IMR-90 (cell line): ENCODE data around the gene DOCK1. TPM values are rescaled to one million over a fixed set of nuclear protein-coding genes. Genes with fewer than 3 reads are reported as not detected.
A peak's percentile ranks its signal among the peaks of the same experiment; 100 is the strongest.

Source experiments
- ATAC-seq: fragments of 200-7000 bp; cut with Tn5 transposase; 2 replicates; pipeline ENCODE4 v1.9.1; 2020; ENCODE audit warnings: low read depth, mild to moderate bottlenecking, moderate library complexity
- BruUV-seq: library from RNA; stranded (reverse); fragments of 400-500 nt; replicated peaks from 2 replicates; lab custom pipeline; 2021; lab: Mats Ljungman, UMichigan
- CTCF ChIA-PET: fragments of 300-600 bp; formaldehyde crosslinking; extraction: SDS; loops from one replicate; lab custom pipeline; 2021; ENCODE audit warnings: antibody characterized with exemption; lab: Yijun Ruan, JAX
- POLR2A ChIA-PET: fragments of 300-600 bp; sonication (Branson Sonifier 250); formaldehyde crosslinking; loops from one replicate; lab custom pipeline; 2022; ENCODE audit warnings: antibody characterized with exemption; ENCODE audit not compliant: unreplicated experiment; lab: Charles Lee
- DNase-seq: peaks from one replicate; pipeline ENCODE4 v3.0.0; 2013
- H2AFZ ChIP-seq: replicated peaks from 2 replicates; pipeline ENCODE3; 2013; ENCODE audit warnings: low read length, mild to moderate bottlenecking; ENCODE audit not compliant: poor library complexity
- H2AK5ac ChIP-seq: 2 replicates; pipeline ENCODE4 v1.6.1; 2013; ENCODE audit warnings: low read depth, low read length, inconsistent platforms
- H2AK9ac ChIP-seq: replicated peaks from 2 replicates; pipeline ENCODE3; 2013; ENCODE audit warnings: mild to moderate bottlenecking, low read depth, low read length, moderate library complexity; ENCODE audit not compliant: poor library complexity
- H2BK120ac ChIP-seq: 2 replicates; pipeline ENCODE4 v1.6.1; 2013; ENCODE audit warnings: low read depth, low read length, inconsistent platforms
- H2BK15ac ChIP-seq: 3 replicates; pipeline ENCODE4 v1.6.1; 2013; ENCODE audit warnings: low read depth, low read length, inconsistent platforms
- H2BK20ac ChIP-seq: 2 replicates; pipeline ENCODE4 v1.6.1; 2013; ENCODE audit warnings: low read depth, mild to moderate bottlenecking, inconsistent platforms, low read length, moderate library complexity
- H2BK5ac ChIP-seq: 2 replicates; pipeline ENCODE4 v1.6.1; 2013; ENCODE audit warnings: mild to moderate bottlenecking, low read depth, low read length, inconsistent platforms; ENCODE audit not compliant: poor library complexity, severe bottlenecking
- H3K14ac ChIP-seq: replicated peaks from 2 replicates; pipeline ENCODE4 v1.6.1; 2013; ENCODE audit warnings: low read depth, low read length, inconsistent platforms
- H3K18ac ChIP-seq: 2 replicates; pipeline ENCODE4 v1.6.1; 2013; ENCODE audit warnings: low read depth, low read length, control low read depth
- H3K23ac ChIP-seq: 2 replicates; pipeline ENCODE4 v1.6.1; 2013; ENCODE audit warnings: low read depth, low read length, inconsistent platforms
- H3K27ac ChIP-seq: 2 replicates; pipeline ENCODE4 v1.5.1; 2013; ENCODE audit warnings: mild to moderate bottlenecking, control low read depth, low read length; ENCODE audit not compliant: insufficient read depth
- H3K27me3 ChIP-seq: 2 replicates; pipeline ENCODE4 v1.6.1; 2013; ENCODE audit warnings: low read length; ENCODE audit not compliant: control insufficient read depth, insufficient read depth
- H3K36me3 ChIP-seq: 2 replicates; pipeline ENCODE4 v1.6.1; 2013; ENCODE audit warnings: low read length, mixed read lengths; ENCODE audit not compliant: control insufficient read depth, insufficient read depth
- H3K4ac ChIP-seq: 2 replicates; pipeline ENCODE4 v1.6.1; 2013; ENCODE audit warnings: low read depth, low read length, inconsistent platforms
- H3K4me1 ChIP-seq: 2 replicates; pipeline ENCODE4 v1.6.1; 2013; ENCODE audit warnings: low read length, mixed read lengths; ENCODE audit not compliant: control insufficient read depth, insufficient read depth
- H3K4me2 ChIP-seq: 2 replicates; pipeline ENCODE4 v1.6.1; 2013; ENCODE audit warnings: low read depth, mild to moderate bottlenecking, control low read depth, low read length, moderate library complexity
- H3K4me3 ChIP-seq: 2 replicates; pipeline ENCODE4 v1.5.1; 2013; ENCODE audit warnings: low read depth, mild to moderate bottlenecking, control low read depth, low read length, moderate library complexity; ENCODE audit not compliant: insufficient read depth
- H3K56ac ChIP-seq: 2 replicates; pipeline ENCODE4 v1.6.1; 2013; ENCODE audit warnings: low read length, inconsistent platforms; ENCODE audit not compliant: insufficient read depth; ENCODE audit errors: extremely low read depth
- H3K79me1 ChIP-seq, 2 experiments: 2 replicates each; pipeline ENCODE4 v1.6.1; 2013; ENCODE audit warnings: low read length in 2 of 2, inconsistent platforms in 1 of 2, low read depth in 1 of 2
- H3K9ac ChIP-seq: 2 replicates; pipeline ENCODE4 v1.6.1; 2013; ENCODE audit warnings: low read depth, low read length, control low read depth
- H3K9me1 ChIP-seq: 2 replicates; pipeline ENCODE4 v1.6.1; 2013; ENCODE audit warnings: low read length, inconsistent platforms; ENCODE audit not compliant: insufficient read depth
- H3K9me3 ChIP-seq: 2 replicates; pipeline ENCODE4 v1.6.1; 2013; ENCODE audit warnings: low read length; ENCODE audit not compliant: control insufficient read depth, insufficient read depth
- H4K20me1 ChIP-seq: 2 replicates; pipeline ENCODE4 v1.6.1; 2013; ENCODE audit warnings: low read length, inconsistent platforms; ENCODE audit not compliant: insufficient read depth
- H4K5ac ChIP-seq: 2 replicates; pipeline ENCODE4 v1.6.1; 2013; ENCODE audit warnings: mild to moderate bottlenecking, low read depth, low read length, control low read depth
- H4K8ac ChIP-seq, 2 experiments: 2 replicates each; pipeline ENCODE4 v1.6.1; 2013; ENCODE audit warnings: low read depth in 2 of 2, low read length in 2 of 2, control low read depth in 1 of 2, inconsistent platforms in 1 of 2
- H4K91ac ChIP-seq: 2 replicates; pipeline ENCODE4 v1.6.1; 2013; ENCODE audit warnings: low read depth, low read length, inconsistent platforms; ENCODE audit not compliant: insufficient read depth
- CEBPB ChIP-seq: IDR thresholded peaks from 2 replicates; pipeline ENCODE4 v1.6.1; 2012; ENCODE audit warnings: low read depth, low read length, improper control_type of control experiment
- CHD1 ChIP-seq: IDR thresholded peaks from 2 replicates; pipeline ENCODE4 v1.6.1; 2012; ENCODE audit warnings: low read depth, low read length, improper control_type of control experiment
- MAFK ChIP-seq: IDR thresholded peaks from 2 replicates; pipeline ENCODE4 v1.6.1; 2012; ENCODE audit warnings: low read depth, low read length, improper control_type of control experiment
- MXI1 ChIP-seq: IDR thresholded peaks from 2 replicates; pipeline ENCODE4 v1.6.1; 2012; ENCODE audit warnings: low read depth, mild to moderate bottlenecking, low read length, moderate library complexity, borderline replicate concordance
- NFE2L2 ChIP-seq: fragments of 150-350 bp; IDR thresholded peaks from 2 replicates; pipeline ENCODE4 v1.6.1; 2016; ENCODE audit warnings: low read depth, mild to moderate bottlenecking, low read length
- POLR2A ChIP-seq: IDR thresholded peaks from 2 replicates; pipeline ENCODE4 v1.6.1; 2012; ENCODE audit warnings: mild to moderate bottlenecking, low read depth, low read length
- WGBS, 2 experiments: methylation state at CpG; one replicate each; pipeline versions ENCODE4 v1.1.5 to v1.1.7; 2013; ENCODE audit warnings: missing lambda C conversion rate in 2 of 2; ENCODE audit not compliant: insufficient read length in 1 of 2; ENCODE audit errors: extremely low coverage in 2 of 2; 5-methylcytosine and 5-hydroxymethylcytosine counted together
- dilution Hi-C: fragments of 300-500 bp; cut with HindIII; formaldehyde crosslinking; loops from one replicate; pipeline ENCODE4 v1.14.3; 2018; ENCODE audit warnings: low sequenced_read_pairs; ENCODE audit not compliant: unreplicated experiment
- in situ Hi-C: fragments of 300-500 bp; cut with MboI; formaldehyde crosslinking; loops from 3 replicates; pipeline ENCODE4 v1.14.3; 2019; ENCODE audit warnings: low sequenced_read_pairs, inconsistent platforms, mixed read lengths
- intact Hi-C: fragments of 100-400 bp; cut with micrococcal nuclease; formaldehyde crosslinking; loops from 2 replicates; pipeline ENCODE4 v1.10.0; 2022
- polyA plus RNA-seq, 3 experiments: library from polyadenylated mRNA; depleted of rRNA; stranded (reverse); fragments of >200 nt; gene quantifications; 2 replicates each; pipeline ENCODE4 v1.2.3, GENCODE V29; 2012; ENCODE audit warnings: low replicate concordance in 1 of 3
- total RNA-seq: library from RNA; depleted of rRNA; stranded (reverse); fragments of >200 nt; gene quantifications from 2 replicates; pipeline ENCODE4 v1.2.3, GENCODE V29; 2012

The DOCK1 gene
- total and polyA plus RNA-seq, 2 of the 4 experiments (the other 2 are of a cell fraction): 28.2 to 71.0 TPM

DNA sequence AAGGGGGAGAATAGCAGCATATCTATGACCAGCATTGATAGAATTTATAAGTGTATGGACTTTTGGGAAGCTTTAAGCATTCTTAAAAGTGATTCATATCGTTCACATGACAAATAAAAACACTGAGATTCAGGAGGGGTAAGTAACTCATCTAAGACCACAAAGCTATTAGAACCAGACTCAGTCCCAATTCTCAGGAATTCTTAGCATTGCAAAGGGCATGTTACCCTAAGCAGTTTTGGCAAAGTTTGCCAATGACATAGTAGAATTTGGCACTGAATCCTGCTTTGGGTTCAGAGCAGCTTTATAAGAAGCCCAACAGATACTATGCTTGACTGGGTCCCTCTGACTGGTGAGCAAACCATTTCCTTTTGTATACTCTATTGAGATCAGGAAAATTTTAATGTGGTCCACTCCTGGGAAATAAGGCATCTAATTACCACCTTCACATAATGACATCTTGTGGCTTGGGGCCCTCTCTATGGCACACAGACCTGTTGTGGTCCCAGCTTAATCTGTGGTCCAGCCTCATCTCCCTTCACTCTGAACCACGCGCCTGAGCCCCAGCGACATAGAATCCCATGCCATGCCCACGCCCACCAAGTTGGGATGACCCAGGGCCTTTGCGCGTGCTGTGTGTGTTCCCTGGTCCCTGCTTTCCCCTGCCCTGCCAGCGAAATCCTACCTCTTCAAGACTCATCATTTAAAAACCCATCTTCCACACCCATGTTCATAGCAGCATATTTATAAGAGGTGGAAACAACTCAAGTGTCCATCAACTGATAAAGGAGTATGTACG, 37.5 kb upstream of the DOCK1 start:
- Histone ChIP-seq H4K91ac (no peak overlapping the region), H2BK120ac (no peak overlapping the region), H4K8ac (no peak overlapping the region), H3K4me3 (no peak overlapping the region), H2BK20ac (no peak overlapping the region), H3K36me3 (no peaks in the 10 kb centered on the region), H3K4me2 (no peak overlapping the region), H3K4me1 (no peaks in the 10 kb centered on the region), H3K56ac (no peak overlapping the region), H2AFZ (no peak overlapping the region), H3K9me3 (no peaks in the 10 kb centered on the region), H3K27me3 (peaks cover 4% of the 10 kb centered on the region; the same call in 1 of the 2 replicates), H3K79me1 (no peaks in the 10 kb centered on the region), H2BK15ac (no peak overlapping the region), H3K4ac (no peak overlapping the region), H3K9me1 (no peaks in the 10 kb centered on the region), H3K23ac (no peak overlapping the region), H4K5ac (no peak overlapping the region), H4K20me1 (no peaks in the 10 kb centered on the region), H3K14ac (no peak overlapping the region), H3K18ac (no peak overlapping the region), H2AK5ac (no peak overlapping the region), H2BK5ac (no peak overlapping the region), H2AK9ac (no peak overlapping the region), H3K9ac (no peak overlapping the region), H3K27ac (no peak overlapping the region)
- in situ Hi-C loops: no loop called here
- no peak for TF ChIP-seq CHD1
- TF ChIP-seq MAFK: no peak
- TF ChIP-seq CEBPB: no peak
- TF ChIP-seq POLR2A: no peak
- no peak for TF ChIP-seq NFE2L2
- no peak for TF ChIP-seq MXI1
- BruUV-seq: no TSS peak
- ChIA-PET CTCF (no interaction called here), POLR2A (no interaction called here)
- 92% methylated on average over 4 of the region's 9 CpGs; no CpG with 5 or more reads in 1 of the 2 experiments for WGBS, 2 experiments
- DNase-seq (peak; percentile 79), ATAC-seq (peak; percentile 82)
- intact Hi-C loops: no loop called here
- dilution Hi-C loops: no loop called here
